Smooth muscle cell of the umbilical artery (primary cell): Measurements from ENCODE around the gene PGM2L1. TPM values are rescaled to one million over a fixed set of nuclear protein-coding genes. Genes with fewer than 3 reads are reported as not detected.

Experiments used
- total RNA-seq: library from RNA; depleted of rRNA; stranded (reverse); fragments of >200 nt; gene quantifications from 2 replicates; pipeline ENCODE4 v1.2.3, GENCODE V29; 2014

The PGM2L1 gene
- 12.2 and 12.5 TPM in 2 replicates for total RNA-seq

GRCh38 chr11:74398244-74399159 is at the start of gene PGM2L1:
Gene PGM2L1 (minus strand): TSS chr11:74398433. CDS start chr11:74398161, 272 bp downstream.

GRCh38 chr11:74311352-74311926 is 86.8 kb downstream of the PGM2L1 start, which contains the start of gene P4HA3:
Gene P4HA3 (minus strand): TSS chr11:74311640. CDS start chr11:74311611, 29 bp downstream.

Other genes starting within 250 kb of the PGM2L1 start
- 12.5 and 15.9 TPM in 2 replicates for gene C2CD3, start 227.4 kb downstream of the PGM2L1 start, total RNA-seq
- 30.0 and 40.6 TPM in 2 replicates for gene PPME1, start 227.1 kb downstream of the PGM2L1 start, total RNA-seq
- 116 and 240 TPM in 2 replicates for gene P4HA3, start 86.8 kb downstream of the PGM2L1 start, total RNA-seq
- gene KCNE3, start 69.1 kb upstream of the PGM2L1 start, total RNA-seq = 0.60 and 4.5 TPM in 2 replicates
- 1.4 and 3.3 TPM in 2 replicates for gene LIPT2, start 95.3 kb upstream of the PGM2L1 start, total RNA-seq
- gene POLD3, start 194.1 kb upstream of the PGM2L1 start, total RNA-seq = 7.4 and 10.2 TPM in 2 replicates